Activated CD4-positive, CD25-positive, alpha-beta regulatory T cell treated with anti-CD3 and anti-CD28 coated beads, Interleukin-2, amount 50 U/mL, for 72 hours (primary cell): ENCODE data around the gene EXOC4.
"Not testable (repeated sequence)": the region's sequence is repeated elsewhere in the genome, so short reads cannot be mapped to it uniquely, and the experiment has no call there.

ENCODE experiments used
- DNase-seq: peaks from one replicate; pipeline ENCODE4 v3.0.0; 2021

Gene EXOC4

DNA sequence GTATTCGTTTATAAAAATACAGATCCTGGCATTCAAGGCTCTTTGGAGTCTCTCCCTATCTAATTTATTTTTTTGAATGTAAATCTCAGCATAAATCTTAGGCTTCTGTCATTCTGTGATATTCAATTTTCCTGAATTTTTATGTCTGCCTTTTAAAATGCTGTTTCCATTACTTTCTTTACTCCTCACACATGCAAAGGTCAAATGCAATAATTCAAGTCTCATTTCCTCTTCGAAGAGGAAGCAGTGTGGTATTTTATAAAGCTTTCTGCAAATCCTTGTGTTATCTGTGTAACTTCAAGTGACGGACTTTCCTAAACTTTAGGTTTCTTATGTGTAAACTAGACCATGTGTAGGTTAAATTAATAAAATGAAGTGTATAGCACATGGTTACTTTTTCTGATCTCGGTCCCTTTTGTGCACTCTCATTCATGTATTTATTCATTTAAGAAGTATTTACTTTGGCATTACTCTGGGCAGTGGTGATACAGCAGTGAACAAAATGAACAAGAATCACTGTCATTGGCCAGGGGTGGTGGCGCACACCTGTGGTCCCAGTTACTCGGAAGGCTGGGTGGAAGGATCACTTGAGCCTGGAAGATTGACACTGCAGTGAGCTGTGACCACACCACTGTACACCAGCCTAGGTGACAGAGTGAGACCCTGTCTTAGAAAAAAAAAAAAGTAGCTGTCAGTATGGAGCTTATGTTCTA, 332.2 kb downstream of the EXOC4 start:
- no peak for DNase-seq

- no peak for DNase-seq
Measured at GRCh38 chr7:133586253-133586652, 333.4 kb downstream of the EXOC4 start.

DNA sequence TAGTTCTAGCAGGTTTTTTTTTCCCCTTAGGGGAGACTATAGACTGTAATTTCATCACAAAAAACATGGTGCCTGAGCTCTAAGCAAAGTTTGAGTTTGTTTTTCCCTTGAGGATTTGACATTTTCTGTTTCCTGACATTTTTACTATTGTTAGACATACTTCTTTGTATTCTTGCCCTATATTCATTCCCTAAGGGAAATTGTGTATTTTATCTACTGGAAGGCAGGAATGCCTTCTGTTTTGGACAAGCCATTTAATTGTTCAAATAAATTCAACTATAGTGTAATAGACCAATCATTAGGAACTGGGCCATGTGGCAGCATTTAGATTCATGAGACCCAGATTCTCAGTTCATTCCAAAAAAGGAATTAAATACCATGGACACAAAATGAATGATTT, 335.0 kb downstream of the EXOC4 start:
- DNase-seq, result no peak

GRCh38 chr7:133590795-133591194, 337.9 kb downstream of the EXOC4 start:
- no peak for DNase-seq

GRCh38 chr7:133591704-133592340, 338.9 kb downstream of the EXOC4 start:
- no peak for DNase-seq

- no peak for DNase-seq
Measured at GRCh38 chr7:133593561-133593960, 340.7 kb downstream of the EXOC4 start.

DNA sequence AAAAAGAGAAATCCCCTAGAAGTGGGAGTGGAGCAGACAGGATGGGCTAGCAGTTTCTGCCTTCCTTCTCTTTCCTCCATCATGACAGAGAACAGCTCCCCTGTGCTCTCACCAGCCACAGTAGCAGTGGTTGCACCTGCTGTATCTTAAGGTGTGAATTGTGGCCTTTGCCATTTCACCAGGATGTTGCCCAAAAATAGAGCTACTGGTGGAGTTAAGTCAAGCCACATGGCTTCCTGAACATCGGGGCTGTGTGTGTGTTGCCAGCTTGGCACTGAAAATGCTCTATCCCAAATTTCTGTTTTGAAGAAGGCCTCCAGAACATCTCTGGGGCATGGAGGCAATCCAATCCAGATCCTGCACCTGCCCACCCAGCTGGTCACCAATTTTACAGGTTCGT, 348.7 kb downstream of the EXOC4 start:
- no peak for DNase-seq

- DNase-seq, result no peak
Measured at GRCh38 chr7:133602291-133602690, 349.4 kb downstream of the EXOC4 start.

DNA sequence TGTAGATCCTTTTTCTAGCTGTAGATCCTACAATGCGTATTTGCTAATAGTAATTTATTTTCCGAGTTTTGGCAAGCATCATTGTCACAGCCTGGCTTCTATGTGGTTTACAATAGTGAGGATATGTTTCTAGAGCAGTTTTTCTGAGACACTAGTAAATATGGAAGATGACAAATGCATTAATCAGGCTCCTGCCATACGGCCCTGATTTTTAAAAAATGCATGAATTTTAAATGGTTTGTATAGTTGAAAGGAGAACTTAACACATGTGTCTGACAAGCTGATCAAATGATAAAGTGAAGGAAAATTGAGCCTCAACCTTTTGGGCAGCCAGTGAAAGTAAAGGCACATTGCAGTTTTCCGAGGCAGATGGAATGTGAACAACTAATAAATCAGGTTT, 354.1 kb downstream of the EXOC4 start:
- DNase-seq, result no peak

DNA sequence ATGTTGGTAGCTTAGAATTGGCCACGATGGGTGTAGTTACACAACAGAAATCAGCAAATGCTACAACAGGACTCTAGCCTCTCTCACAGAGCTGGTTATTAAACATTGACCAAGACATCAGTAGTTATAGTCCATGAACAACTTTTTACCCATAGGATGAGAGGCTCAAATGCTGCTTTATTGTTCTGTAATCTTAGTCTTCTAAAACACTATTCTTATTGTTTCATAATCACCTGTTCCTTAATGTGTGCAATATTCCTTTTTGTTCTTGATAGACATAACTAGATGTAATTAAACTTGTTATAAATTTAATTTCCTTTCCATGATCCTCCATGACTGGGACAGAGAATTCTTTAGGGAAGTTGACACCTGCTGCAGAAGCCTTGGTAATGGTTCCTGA, 356.9 kb downstream of the EXOC4 start:
- no peak for DNase-seq

GRCh38 chr7:133611955-133612354, 359.1 kb downstream of the EXOC4 start:
- DNase-seq, result no peak

- no peak for DNase-seq
Measured at GRCh38 chr7:133613250-133613790, 360.4 kb downstream of the EXOC4 start.

DNA sequence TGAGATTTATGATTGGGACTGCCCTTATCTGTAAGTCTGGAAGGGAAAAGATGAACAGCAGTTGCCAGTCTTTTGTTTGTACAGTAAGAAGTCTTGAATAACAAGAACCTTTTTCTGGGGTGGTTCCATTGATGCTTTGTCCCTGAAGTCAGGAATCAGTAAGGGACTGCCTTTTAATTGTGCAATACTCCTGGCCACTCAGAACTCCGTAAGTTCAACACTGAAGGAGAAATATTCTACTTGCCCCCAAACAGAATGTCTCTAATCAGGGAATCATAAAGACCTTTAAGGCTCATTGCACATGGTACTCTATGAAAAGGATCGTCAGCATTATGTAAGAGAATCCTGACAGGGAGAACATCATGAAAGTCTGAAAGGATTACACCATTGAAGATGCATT, 361.4 kb downstream of the EXOC4 start:
- DNase-seq, result no peak

DNA sequence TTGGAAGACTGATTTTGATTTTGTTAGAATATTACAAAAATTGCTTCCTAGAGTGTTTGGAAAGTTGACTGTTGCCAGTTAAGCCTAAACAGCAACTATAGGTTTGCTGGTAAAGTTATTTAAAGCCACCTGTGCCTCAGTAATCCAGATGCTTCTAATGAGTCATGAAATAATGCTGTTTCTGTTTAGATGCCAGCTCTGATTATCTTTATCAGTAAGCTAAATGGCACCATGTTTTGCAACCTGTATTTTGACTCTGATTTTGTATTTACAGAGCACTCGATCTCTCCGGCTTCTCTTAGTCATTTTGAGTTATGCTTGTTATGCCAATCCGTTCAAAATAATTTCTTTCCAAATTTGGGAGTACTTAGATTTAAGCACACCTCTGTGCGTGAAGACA, 366.1 kb downstream of the EXOC4 start:
- no peak for DNase-seq

DNA sequence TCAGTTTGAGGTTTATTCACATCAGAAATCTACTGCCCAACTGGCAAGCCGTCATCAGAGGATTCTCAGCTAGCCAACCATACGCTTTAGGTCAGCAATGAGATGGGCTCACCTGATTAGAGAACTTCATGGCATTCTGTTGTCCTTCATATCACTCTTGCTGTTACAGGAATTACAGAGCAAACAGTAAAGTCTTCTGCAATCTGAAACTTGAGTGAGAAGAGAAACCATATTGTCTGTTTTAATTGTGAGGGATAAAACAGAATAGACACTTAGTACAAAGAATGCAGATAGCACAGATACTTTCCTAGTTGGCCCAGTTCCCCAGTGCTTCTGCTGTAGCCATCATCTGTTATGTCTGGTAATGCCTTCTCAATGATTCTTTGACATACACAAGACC, 366.6 kb downstream of the EXOC4 start:
- no peak for DNase-seq

GRCh38 chr7:133623721-133624120, 370.8 kb downstream of the EXOC4 start:
- DNase-seq, result no peak

GRCh38 chr7:133625046-133625445, 372.2 kb downstream of the EXOC4 start:
- no peak for DNase-seq

DNA sequence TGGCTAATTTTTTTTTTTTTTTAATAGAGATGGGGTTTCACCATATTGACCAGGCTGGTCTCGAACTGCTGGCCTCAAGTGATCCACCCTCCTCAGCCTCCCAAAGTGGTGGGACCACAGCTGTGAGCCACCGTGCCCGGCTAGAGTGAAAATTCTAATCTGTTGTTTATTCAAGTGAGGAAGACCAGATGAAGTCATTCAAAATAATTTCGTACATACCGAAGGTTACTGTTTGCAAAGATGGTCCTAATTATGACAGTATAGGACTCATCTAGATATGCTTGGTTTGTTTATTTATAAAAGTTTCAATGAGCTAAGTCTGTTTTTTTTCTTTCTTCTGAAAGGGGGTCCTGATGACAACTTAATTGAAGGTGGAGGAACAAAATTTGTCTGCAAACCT, 376.8 kb downstream of the EXOC4 start:
- no peak for DNase-seq

DNA sequence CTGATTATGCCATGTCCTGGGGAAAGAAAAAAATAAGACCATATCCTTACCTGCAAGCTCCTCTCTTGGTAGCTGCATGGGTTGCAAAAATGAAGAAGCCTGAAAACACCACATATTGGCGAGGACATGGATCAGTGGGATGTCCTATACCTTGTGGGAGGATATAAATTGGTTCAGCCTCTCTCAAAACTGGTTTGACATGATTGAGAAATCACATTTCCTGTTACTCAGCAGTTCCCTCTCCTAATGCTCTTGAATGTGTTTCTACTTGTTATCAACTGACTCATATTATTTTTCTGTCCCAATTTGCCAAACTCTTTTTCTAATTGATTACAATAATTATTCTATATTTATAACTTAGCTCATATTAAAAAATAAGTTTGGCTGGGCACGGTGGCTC, 380.2 kb downstream of the EXOC4 start:
- no peak for DNase-seq

DNA sequence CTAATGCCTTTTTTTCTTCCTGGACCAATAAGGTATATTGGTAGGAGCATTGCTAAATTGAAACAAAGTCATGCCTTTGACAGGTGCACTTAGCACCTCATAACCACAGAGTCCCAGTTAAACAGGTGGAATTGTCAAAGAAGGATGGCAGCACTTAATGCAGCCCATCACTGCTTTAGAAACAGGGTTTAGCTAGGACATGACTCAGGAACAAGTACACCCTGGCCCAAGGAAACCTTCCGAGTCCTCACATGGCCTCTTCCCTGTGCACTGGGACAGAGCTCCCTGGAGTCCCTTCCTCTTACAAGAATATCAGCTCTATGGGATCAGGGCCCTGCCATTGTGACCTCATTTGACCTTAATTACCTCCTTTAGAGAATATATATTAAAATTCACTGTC, 382.7 kb downstream of the EXOC4 start:
- DNase-seq, result no peak

DNA sequence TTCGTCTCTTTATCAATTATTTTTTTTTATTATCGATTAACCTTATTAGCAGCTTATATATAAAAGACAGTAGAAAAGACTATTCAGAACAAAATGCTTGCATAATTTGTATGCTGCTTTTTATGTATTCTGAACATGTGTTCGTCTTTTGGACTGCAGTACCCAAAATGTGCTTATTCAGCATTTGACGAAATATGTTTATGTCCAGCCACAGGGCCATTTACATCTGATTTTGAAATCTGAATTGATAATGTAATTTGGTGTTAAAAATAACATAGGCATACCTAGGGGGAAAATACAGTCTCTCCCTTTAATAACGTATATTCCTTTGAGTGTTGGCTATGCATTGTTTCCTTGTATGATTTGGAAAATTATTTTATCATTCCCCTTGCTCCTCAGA, 386.0 kb downstream of the EXOC4 start:
- no peak for DNase-seq

GRCh38 chr7:133641436-133641835, 388.6 kb downstream of the EXOC4 start:
- DNase-seq, result no peak

DNA sequence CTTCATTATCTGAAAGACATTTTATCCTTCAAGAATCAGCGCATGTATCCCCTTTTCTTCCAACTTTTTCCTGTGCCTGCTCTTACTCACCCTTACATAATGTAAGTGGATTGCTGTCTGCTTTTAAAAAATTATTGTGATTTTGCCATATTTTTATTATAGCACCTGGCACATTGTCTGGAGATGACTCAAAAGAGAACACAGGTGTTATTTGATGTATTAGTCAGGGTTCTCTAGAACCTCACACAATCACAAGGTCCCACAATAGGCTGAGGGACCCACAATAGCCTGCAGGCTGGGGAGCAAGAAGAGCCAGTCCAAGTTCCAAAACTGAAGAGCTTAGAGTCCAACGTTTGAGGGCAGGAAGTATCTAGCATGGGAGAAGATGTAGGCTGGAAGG, 390.0 kb downstream of the EXOC4 start:
- no peak for DNase-seq

GRCh38 chr7:133643652-133644051, 390.8 kb downstream of the EXOC4 start:
- not testable (repeated sequence) for DNase-seq

DNA sequence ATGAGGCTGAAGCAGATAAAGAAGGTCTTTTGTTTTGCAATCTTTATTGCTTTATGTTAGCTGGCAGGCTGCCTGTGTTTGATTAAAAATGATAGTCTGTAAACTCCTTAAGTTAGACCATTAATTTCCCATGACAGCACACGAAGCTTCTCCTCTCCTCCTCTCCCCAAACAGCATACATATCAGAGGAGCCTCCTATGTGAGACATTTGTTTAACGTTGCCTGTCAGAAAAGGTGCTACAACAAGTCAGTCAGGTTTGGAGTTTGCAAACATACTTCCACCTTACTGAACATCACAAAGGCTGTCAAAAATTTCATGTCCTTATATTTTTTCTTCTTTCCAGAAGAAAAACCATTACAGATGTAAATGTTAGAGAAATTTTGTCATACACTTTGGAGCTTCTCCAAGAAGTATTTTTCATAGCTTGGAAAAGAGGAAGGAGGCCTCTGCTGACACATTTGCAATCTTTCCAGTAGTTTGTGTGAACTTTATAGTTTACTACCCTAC, 393.1 kb downstream of the EXOC4 start:
- DNase-seq, result no peak
